Smooth muscle cell of trachea (primary cell): Measurements from ENCODE around the gene BAG5. TPM values are rescaled to one million over a fixed set of nuclear protein-coding genes. Genes with fewer than 3 reads are reported as not detected.

Source experiments
- total RNA-seq: library from RNA; depleted of rRNA; stranded (reverse); fragments of >200 nt; gene quantifications from 2 replicates; pipeline ENCODE4 v1.2.1, GENCODE V29; 2014

BAG5 gene
- total RNA-seq: 24.3 and 24.4 TPM in 2 replicates

DNA sequence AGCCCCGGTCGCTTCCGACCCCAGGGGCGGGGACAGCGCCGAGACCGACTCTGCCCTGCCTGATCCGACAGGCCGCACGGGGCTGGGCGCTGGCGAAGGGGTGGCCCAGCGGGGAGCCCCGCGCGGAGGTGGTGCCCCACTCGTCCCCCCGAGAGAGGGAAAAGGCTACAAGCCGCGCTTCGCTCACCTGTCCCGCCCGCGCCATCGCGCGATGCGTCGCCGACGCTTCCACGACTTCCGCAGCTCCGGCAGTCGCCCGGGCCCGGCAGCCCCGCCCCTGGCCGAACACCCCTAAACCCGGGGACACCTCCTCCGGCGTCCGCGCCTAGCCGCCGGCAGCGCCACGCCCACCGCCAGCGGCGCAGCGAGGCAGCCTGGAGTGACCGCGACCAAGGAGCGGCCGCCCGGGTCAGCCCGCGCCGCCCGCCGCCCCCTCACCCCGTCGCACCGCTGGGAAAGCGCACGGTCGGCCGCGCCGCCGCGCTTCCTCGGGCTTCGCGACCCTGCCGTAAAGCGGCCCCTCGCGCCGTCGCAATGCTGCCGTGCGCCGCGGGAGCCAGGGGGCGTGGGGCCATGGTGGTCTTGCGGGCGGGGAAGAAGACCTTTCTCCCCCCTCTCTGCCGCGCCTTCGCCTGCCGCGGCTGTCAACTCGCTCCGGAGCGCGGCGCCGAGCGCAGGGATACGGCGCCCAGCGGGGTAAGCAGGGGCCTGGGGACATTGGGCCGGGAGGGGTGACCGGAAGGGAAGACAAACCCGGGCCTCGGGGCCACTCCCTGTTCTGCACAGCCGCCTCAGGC is at the start of gene BAG5, which contains the start of gene COA8:
TSS of gene BAG5 (minus strand) at position 229 of the 797 bp plus-strand sequence. CDS start 1,493 bp downstream, outside the sequence.
TSS of gene COA8 (plus strand) at position 532 of the 797 bp plus-strand sequence. CDS start at position 574, 42 bp downstream.

GRCh38 chr14:103528587-103529382 is 33.7 kb downstream of the BAG5 start, which contains the start of gene TRMT61A:
Gene TRMT61A, plus strand, starts transcription at chr14:103529196. Its CDS starts 783 bp downstream, at chr14:103529979.

DNA sequence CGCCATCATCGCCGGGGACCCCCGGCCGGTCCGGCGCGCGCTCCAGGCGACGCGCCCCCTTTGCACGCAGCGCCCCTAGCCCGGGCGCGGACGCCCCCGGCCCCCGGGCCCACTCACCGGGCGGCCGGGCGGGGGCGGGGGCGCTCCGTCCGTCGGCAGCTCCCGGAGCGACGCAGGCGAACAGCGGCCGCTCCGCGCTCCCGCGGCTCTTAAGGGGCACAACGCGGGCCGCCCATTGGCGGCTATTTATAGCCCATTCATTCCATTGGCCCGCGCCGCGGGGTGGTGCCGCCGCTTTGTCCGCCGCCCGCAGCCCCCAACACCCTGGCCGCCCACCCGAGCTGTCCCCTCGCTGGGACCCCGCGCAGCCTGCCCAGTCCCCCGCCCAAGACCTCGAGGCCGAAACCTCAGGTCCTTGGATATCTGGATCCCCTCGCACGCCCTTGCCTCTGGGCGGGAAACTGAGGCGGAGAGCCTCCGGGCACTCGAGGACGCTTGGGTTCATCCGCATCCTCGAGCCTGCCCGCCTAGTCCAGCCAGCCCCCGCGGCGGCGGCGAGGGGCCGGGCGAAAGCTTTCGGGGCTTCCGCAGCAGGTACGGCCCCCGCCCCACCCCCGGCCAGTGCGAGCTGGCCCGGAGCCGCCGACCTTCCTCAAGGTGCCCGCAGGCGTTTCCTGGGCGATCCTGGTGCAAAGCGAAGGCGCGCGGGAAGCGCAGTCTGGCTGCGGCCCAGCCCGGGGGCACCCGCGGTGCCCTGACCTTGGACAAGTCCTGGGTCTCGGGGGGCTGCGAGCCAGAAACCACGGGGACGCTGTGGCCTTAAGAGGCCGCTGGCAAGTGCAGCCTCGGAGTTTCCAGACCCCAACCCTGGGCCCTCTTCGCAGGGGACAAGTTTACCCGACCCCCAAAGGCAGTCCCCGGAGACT is 39.5 kb downstream of the BAG5 start, which contains the start of gene CKB:
TSS of gene CKB (minus strand) at position 182 of the 926 bp plus-strand sequence. CDS start 337 bp downstream, outside the sequence.

Other genes starting within 250 kb of the BAG5 start
- gene EIF5, start 228.4 kb downstream of the BAG5 start, total RNA-seq: 160 and 192 TPM in 2 replicates
- 83.9 and 112 TPM in 2 replicates for gene MARK3, start 177.2 kb downstream of the BAG5 start, total RNA-seq
- gene CKB, start 39.8 kb downstream of the BAG5 start, total RNA-seq: 48.6 and 78.4 TPM in 2 replicates
- 7.6 and 15.5 TPM in 2 replicates for gene TRMT61A, start 33.5 kb downstream of the BAG5 start, total RNA-seq
- gene COA8, start 303 bp upstream of the BAG5 start, total RNA-seq: 19.0 and 23.6 TPM in 2 replicates
- gene KLC1, start 66.6 kb upstream of the BAG5 start, total RNA-seq: 219 and 295 TPM in 2 replicates
- 10.9 and 13.1 TPM in 2 replicates for gene XRCC3, start 152.8 kb upstream of the BAG5 start, total RNA-seq
- 76.9 and 104 TPM in 2 replicates for gene ZFYVE21, start 153.2 kb upstream of the BAG5 start, total RNA-seq